ENCODE measurements around the gene NFASC.

The NFASC gene

DNA sequence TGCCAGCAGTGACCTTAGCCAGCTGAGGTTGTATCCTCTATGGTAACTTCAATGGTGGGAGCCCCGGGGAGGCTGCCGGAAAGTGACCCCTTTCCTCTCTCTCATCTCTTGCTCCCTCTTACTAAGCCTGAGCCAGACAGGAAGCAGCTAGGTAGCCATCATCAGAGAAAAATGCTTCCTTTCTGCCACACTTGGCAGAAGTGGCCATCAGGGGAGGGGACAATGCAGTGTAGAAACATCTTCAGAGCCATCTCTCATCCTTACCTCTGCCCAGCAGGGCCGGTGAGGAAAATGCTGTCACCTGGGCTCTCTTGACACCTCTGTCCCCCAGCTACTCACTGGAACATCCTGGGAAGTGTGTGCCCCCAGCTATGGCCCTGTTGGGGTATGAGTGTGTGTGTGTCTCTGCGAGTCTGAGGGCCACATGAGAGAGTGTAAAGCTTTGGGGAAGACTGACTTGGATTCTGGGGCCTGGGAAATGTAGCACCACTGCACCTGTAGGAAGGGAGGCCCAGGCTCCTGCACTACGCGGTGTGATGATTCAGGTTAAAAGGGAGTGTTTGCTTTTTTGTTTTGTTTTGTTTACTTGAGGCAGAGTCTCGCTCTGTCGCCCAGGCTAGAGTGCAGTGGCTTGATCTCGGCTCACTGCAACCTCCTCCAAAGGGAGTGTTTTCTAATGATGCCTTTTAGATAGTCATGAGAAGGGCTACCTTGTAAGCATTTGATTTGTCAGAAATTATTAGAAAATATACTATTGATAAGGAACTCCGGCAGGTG, 123.6 kb downstream of the NFASC start:
- H3K4me3 ChIP-seq (ENCODE audit: low read length), result no peak overlapping the region

GRCh38 chr1:204996981-204997380, 126.3 kb downstream of the NFASC start:
- no peaks in the 10 kb centered on the region for H3K4me1 ChIP-seq (ENCODE audit: control insufficient read depth, insufficient read depth, low read length)
- no peak overlapping the region for H3K4me3 ChIP-seq (ENCODE audit: low read length)
- no peak overlapping the region for H3K9ac ChIP-seq (ENCODE audit: low read length)
- H3K9me3 ChIP-seq (ENCODE audit: control insufficient read depth, low read length), result no peaks in the 10 kb centered on the region
- no peaks in the 10 kb centered on the region for H3K27me3 ChIP-seq (ENCODE audit: control insufficient read depth, insufficient read depth, low read length)
- no peaks in the 10 kb centered on the region for H3K36me3 ChIP-seq (ENCODE audit: control insufficient read depth, insufficient read depth, low read length)

More for the DNA sequence above, 123.6 kb downstream of the NFASC start:
- H3K36me3 ChIP-seq (ENCODE audit: control insufficient read depth, insufficient read depth, low read length), result no peaks in the 10 kb centered on the region
- H3K9ac ChIP-seq (ENCODE audit: low read length), result no peak overlapping the region
- H3K4me1 ChIP-seq (ENCODE audit: control insufficient read depth, insufficient read depth, low read length), result no peaks in the 10 kb centered on the region
- no peaks in the 10 kb centered on the region for H3K27me3 ChIP-seq (ENCODE audit: control insufficient read depth, insufficient read depth, low read length)
- H3K9me3 ChIP-seq (ENCODE audit: control insufficient read depth, low read length), result no peaks in the 10 kb centered on the region

GRCh38 chr1:204997591-204998355, 127.1 kb downstream of the NFASC start:
- H3K4me1 ChIP-seq (ENCODE audit: control insufficient read depth, insufficient read depth, low read length), result no peaks in the 10 kb centered on the region
- no peaks in the 10 kb centered on the region for H3K9me3 ChIP-seq (ENCODE audit: control insufficient read depth, low read length)
- no peak overlapping the region for H3K9ac ChIP-seq (ENCODE audit: low read length)
- no peaks in the 10 kb centered on the region for H3K36me3 ChIP-seq (ENCODE audit: control insufficient read depth, insufficient read depth, low read length)
- no peaks in the 10 kb centered on the region for H3K27me3 ChIP-seq (ENCODE audit: control insufficient read depth, insufficient read depth, low read length)
- H3K4me3 ChIP-seq (ENCODE audit: low read length), result no peak overlapping the region

DNA sequence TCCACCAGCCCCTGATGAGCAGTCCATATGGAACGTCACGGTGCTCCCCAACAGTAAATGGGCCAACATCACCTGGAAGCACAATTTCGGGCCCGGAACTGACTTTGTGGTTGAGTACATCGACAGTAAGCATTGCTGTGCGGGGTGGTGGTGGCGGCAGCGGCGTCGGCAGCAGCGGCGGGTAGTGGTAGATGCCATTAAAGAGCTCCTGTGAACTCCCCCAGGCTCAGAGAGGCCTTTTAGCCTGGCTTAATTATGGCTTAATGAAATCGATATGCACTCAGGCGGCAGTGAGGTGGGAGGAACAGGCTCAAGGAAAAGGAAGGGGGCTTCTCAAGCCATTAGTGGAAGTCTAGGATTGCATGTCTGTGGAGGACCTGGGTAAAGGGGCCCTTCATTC, 130.5 kb downstream of the NFASC start:
- Histone ChIP-seq H3K9me3 (ENCODE audit: control insufficient read depth, low read length) (no peaks in the 10 kb centered on the region), H3K9ac (ENCODE audit: low read length) (no peak overlapping the region), H3K27me3 (ENCODE audit: control insufficient read depth, insufficient read depth, low read length) (peaks cover 3% of the 10 kb centered on the region), H3K4me1 (ENCODE audit: control insufficient read depth, insufficient read depth, low read length) (no peaks in the 10 kb centered on the region), H3K36me3 (ENCODE audit: control insufficient read depth, insufficient read depth, low read length) (no peaks in the 10 kb centered on the region), H3K4me3 (ENCODE audit: low read length) (no peak overlapping the region)

- Histone ChIP-seq H3K9me3 (ENCODE audit: control insufficient read depth, low read length) (no peaks in the 10 kb centered on the region), H3K36me3 (ENCODE audit: control insufficient read depth, insufficient read depth, low read length) (no peaks in the 10 kb centered on the region), H3K9ac (ENCODE audit: low read length) (no peak overlapping the region), H3K4me3 (ENCODE audit: low read length) (no peak overlapping the region), H3K4me1 (ENCODE audit: control insufficient read depth, insufficient read depth, low read length) (no peaks in the 10 kb centered on the region), H3K27me3 (ENCODE audit: control insufficient read depth, insufficient read depth, low read length) (peaks cover 3% of the 10 kb centered on the region)
Measured at GRCh38 chr1:205002705-205003104, 132.0 kb downstream of the NFASC start.

- no peak overlapping the region for H3K9ac ChIP-seq (ENCODE audit: low read length)
Measured at GRCh38 chr1:205003358-205004131, 132.9 kb downstream of the NFASC start.

DNA sequence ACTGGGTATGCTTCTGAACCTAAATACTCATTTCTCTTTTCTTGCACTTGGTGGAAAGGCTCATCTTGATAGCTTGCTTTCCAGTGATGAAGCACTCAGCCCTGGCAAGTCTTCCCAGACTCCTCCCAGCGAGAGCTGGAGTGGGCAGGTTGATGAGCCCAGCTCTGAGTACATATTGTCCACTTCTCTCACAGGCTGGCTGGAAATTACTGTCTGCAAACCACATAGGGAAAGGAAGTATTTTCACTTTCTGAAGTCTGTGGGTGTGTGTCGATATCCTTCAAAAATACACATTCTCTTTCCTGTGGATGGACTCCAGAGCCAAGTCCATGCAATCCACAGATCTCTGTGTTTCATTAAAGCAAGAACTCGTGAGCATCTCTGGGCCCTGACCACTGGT, 133.7 kb downstream of the NFASC start:
- Histone ChIP-seq H3K9ac (ENCODE audit: low read length) (no peak overlapping the region), H3K4me1 (ENCODE audit: control insufficient read depth, insufficient read depth, low read length) (no peaks in the 10 kb centered on the region), H3K36me3 (ENCODE audit: control insufficient read depth, insufficient read depth, low read length) (no peaks in the 10 kb centered on the region), H3K4me3 (ENCODE audit: low read length) (no peak overlapping the region), H3K9me3 (ENCODE audit: control insufficient read depth, low read length) (no peaks in the 10 kb centered on the region), H3K27me3 (ENCODE audit: control insufficient read depth, insufficient read depth, low read length) (peaks cover 3% of the 10 kb centered on the region)

More at GRCh38 chr1:205003358-205004131, 132.9 kb downstream of the NFASC start:
- peaks cover 3% of the 10 kb centered on the region for H3K27me3 ChIP-seq (ENCODE audit: control insufficient read depth, insufficient read depth, low read length)
- H3K4me3 ChIP-seq (ENCODE audit: low read length), result no peak overlapping the region
- no peaks in the 10 kb centered on the region for H3K9me3 ChIP-seq (ENCODE audit: control insufficient read depth, low read length)
- no peaks in the 10 kb centered on the region for H3K36me3 ChIP-seq (ENCODE audit: control insufficient read depth, insufficient read depth, low read length)
- no peaks in the 10 kb centered on the region for H3K4me1 ChIP-seq (ENCODE audit: control insufficient read depth, insufficient read depth, low read length)

- no peak overlapping the region for H3K9ac ChIP-seq (ENCODE audit: low read length)
- H3K4me3 ChIP-seq (ENCODE audit: low read length), result no peak overlapping the region
- no peaks in the 10 kb centered on the region for H3K36me3 ChIP-seq (ENCODE audit: control insufficient read depth, insufficient read depth, low read length)
- no peaks in the 10 kb centered on the region for H3K27me3 ChIP-seq (ENCODE audit: control insufficient read depth, insufficient read depth, low read length)
- peaks cover 8% of the 10 kb centered on the region for H3K4me1 ChIP-seq (ENCODE audit: control insufficient read depth, insufficient read depth, low read length)
- no peaks in the 10 kb centered on the region for H3K9me3 ChIP-seq (ENCODE audit: control insufficient read depth, low read length)
Measured at GRCh38 chr1:205008896-205009295, 138.2 kb downstream of the NFASC start.

DNA sequence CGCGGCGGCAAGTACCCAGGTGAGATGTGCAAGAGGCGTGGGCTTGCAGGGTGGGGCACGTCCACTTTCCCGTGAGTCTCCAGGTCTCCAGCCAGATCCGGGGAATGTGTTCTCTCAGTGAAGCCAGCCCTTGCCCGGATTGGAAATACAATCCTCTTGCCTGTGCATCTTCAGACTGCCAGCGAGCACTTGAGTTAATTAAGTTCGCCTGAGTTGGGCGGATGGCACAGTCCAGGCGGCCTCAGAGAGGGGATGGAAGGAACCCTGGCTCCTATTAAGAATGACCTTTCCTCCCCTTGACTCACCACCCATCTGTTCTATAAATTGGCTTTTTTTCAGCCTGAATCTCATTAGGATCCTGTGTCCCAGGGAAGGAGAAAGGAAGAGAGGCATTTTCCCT, 139.0 kb downstream of the NFASC start:
- H3K4me1 ChIP-seq (ENCODE audit: control insufficient read depth, insufficient read depth, low read length), result peaks cover 13% of the 10 kb centered on the region
- no peaks in the 10 kb centered on the region for H3K27me3 ChIP-seq (ENCODE audit: control insufficient read depth, insufficient read depth, low read length)
- no peaks in the 10 kb centered on the region for H3K9me3 ChIP-seq (ENCODE audit: control insufficient read depth, low read length)
- H3K9ac ChIP-seq (ENCODE audit: low read length), result no peak overlapping the region
- no peak overlapping the region for H3K4me3 ChIP-seq (ENCODE audit: low read length)
- no peaks in the 10 kb centered on the region for H3K36me3 ChIP-seq (ENCODE audit: control insufficient read depth, insufficient read depth, low read length)

DNA sequence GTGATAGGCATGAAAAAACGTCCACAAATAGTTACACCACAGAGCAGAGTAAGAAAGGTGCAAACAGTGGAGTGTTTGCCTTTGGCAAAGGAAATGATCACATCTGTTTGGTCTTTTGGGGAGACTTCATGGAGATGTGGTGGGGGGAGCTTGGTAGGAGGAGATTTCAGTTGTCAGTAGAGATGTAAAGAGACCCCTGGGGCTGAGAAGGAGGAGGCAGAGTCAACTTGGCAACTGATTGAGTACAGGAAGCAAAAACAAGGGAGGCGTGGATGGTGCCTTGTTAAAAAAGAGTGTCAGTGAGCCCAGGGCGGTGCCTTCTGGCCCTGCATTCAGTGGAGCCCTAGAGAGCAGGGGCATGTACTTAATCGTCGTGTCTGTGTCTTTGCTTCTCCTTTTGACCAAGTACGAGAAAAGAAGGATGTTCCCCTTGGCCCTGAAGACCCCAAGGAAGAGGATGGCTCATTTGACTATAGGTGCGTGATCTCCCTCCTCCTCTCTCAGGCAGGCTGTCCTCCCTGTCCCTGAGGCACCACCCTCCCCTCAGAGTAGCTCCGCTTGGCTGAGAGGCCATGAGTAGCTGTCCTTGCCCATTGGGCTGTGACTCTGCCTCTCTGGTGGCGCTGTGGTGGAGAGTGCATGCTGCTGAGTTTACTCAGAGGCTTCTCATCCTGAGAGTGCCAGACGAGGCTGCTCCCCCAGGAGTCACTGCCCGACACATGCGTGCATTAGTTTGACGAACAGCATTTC, 141.9 kb downstream of the NFASC start:
- Histone ChIP-seq H3K9me3 (ENCODE audit: control insufficient read depth, low read length) (no peaks in the 10 kb centered on the region), H3K9ac (ENCODE audit: low read length) (no peak overlapping the region), H3K27me3 (ENCODE audit: control insufficient read depth, insufficient read depth, low read length) (no peaks in the 10 kb centered on the region)

DNA sequence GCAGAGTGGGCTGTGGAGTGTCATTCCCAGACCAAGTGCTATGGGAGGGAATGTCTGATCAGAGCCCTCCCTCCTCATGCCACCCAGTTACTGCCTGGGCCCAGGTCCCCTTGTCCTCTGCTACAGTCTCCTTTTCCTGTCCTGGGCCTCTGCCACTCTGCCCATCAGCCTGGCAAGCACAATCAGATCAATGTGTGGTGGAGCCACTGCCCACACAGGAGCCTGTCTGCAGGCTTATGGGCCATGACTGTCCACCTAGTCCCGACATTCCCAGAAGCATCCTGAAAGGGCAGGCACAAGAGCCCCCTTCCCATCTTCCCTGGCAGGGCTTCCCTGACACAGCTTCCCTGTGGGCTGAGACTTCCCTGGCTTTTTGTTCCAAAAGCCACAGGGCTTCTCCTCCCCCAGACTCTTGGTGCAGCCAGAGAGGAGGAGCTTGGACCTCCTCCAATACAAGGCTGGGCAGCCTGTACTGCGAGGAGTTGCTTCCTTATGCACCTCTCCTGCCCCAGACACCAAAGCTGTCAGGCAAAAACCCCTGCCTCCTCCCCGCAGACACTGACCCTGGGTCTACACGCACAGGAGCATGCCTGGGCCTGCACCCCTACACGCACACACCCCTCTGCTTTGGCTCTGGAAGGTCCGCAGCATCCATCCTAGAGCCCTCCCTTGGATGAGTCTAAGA, 143.2 kb downstream of the NFASC start:
- no peaks in the 10 kb centered on the region for H3K36me3 ChIP-seq (ENCODE audit: control insufficient read depth, insufficient read depth, low read length)
- H3K27me3 ChIP-seq (ENCODE audit: control insufficient read depth, insufficient read depth, low read length), result no peaks in the 10 kb centered on the region
- H3K9ac ChIP-seq (ENCODE audit: low read length), result no peak overlapping the region
- peaks cover 16% of the 10 kb centered on the region for H3K4me1 ChIP-seq (ENCODE audit: control insufficient read depth, insufficient read depth, low read length)
- no peak overlapping the region for H3K4me3 ChIP-seq (ENCODE audit: low read length)
- no peaks in the 10 kb centered on the region for H3K9me3 ChIP-seq (ENCODE audit: control insufficient read depth, low read length)

More for the DNA sequence above, 141.9 kb downstream of the NFASC start:
- no peaks in the 10 kb centered on the region for H3K36me3 ChIP-seq (ENCODE audit: control insufficient read depth, insufficient read depth, low read length)
- peaks cover 16% of the 10 kb centered on the region for H3K4me1 ChIP-seq (ENCODE audit: control insufficient read depth, insufficient read depth, low read length)
- no peak overlapping the region for H3K4me3 ChIP-seq (ENCODE audit: low read length)
